Breast epithelium (tissue), 3 donors: ENCODE data around the gene SLC35G4.
"Not testable (repeated sequence)": the region's sequence is repeated elsewhere in the genome, so short reads cannot be mapped to it uniquely, and the experiment has no call there.

Experiments
- POLR2A ChIP-seq: fragments of 450-650 bp; IDR thresholded peaks from one replicate; pipeline ENCODE4 v1.6.1; 2016; ENCODE audit warnings: antibody characterized with exemption, mild to moderate bottlenecking, moderate library complexity
- POLR2AphosphoS5 ChIP-seq, 3 donors: sonication (generic); formaldehyde crosslinking; IDR thresholded peaks; one replicate each; pipeline ENCODE4 v1.6.1; 2017; ENCODE audit warnings: antibody characterized with exemption in 3 of 3
- TF ChIP-seq, protein P1 (sequence below), 3 donors: fragments of 450-650 bp; IDR thresholded peaks; one replicate each; pipeline ENCODE4 v1.5.1; 2016 to 2017; ENCODE audit warnings: antibody characterized with exemption in 3 of 3, mild to moderate bottlenecking in 3 of 3, moderate library complexity in 3 of 3

DNA sequence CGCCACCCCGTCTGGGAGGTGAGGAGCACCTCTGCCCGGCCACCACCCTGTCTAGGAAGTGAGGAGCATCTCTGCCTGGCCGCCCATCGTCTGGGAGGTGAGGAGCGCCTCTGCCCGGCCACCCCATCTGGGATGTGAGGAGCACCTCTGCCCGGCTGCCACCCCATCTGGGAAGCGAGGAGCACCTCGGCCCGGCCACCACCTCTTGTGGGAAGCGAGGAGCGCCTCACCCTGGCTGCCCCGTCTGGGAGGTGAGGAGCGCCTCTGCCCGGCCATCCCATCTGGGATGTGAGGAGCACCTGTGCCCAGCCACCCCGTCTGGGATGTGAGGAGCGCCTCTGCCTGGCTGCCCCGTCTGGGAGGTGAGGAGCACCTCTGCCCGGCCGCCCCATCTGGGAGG, 4.6 kb downstream of the SLC35G4 start:
- not testable (repeated sequence) for TF ChIP-seq POLR2AphosphoS5 (IDR thresholded peaks at IDR 0.05); POLR2A
- TF ChIP-seq, protein P1, sequence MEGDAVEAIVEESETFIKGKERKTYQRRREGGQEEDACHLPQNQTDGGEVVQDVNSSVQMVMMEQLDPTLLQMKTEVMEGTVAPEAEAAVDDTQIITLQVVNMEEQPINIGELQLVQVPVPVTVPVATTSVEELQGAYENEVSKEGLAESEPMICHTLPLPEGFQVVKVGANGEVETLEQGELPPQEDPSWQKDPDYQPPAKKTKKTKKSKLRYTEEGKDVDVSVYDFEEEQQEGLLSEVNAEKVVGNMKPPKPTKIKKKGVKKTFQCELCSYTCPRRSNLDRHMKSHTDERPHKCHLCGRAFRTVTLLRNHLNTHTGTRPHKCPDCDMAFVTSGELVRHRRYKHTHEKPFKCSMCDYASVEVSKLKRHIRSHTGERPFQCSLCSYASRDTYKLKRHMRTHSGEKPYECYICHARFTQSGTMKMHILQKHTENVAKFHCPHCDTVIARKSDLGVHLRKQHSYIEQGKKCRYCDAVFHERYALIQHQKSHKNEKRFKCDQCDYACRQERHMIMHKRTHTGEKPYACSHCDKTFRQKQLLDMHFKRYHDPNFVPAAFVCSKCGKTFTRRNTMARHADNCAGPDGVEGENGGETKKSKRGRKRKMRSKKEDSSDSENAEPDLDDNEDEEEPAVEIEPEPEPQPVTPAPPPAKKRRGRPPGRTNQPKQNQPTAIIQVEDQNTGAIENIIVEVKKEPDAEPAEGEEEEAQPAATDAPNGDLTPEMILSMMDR (IDR thresholded peaks at IDR 0.05) = not testable (repeated sequence)
